OCI-LY1 (cell line): ENCODE results near the gene AGAP2.

Experiments
- EZH2 ChIP-seq: fragments of 200-600 bp; sonication (generic), shearing (Covaris generic); IDR thresholded peaks from 2 replicates; pipeline ENCODE4 v1.8.0; 2017; ENCODE audit warnings: borderline replicate concordance, mixed run types, mild to moderate bottlenecking, antibody characterized with exemption, low read length, moderate library complexity, mixed read lengths
- TF ChIP-seq, protein P1 (sequence below): fragments of 200-600 bp; sonication (generic), shearing (Covaris generic); IDR thresholded peaks from 2 replicates; pipeline ENCODE4 v1.5.1; 2017; ENCODE audit warnings: mild to moderate bottlenecking, antibody characterized with exemption, low read length, moderate library complexity, mixed read lengths

DNA sequence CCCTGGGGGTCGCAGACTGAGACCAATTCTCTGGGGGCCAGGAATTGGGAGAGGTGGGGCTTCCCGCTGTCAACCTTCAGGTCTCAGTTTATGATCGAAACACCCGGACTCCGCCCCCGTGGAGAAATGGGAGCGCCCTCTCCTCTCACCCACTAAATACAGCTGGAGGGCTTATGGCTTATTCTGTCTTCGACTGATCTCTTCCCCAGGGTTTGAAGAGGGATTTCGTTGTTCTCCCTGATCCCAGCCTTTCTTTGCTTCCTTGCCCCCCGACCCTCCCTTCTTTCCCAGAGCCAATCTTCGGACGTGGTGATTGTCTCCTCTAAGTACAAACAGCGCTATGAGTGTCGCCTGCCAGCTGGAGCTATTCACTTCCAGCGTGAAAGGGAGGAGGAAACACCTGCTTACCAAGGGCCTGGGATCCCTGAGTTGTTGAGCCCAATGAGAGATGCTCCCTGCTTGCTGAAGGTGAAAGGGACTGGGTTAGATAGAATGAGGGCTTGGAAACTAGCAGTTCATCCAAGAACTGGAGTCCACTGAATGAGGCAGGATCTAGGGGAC lies 44.0 kb downstream of the AGAP2 start:
- TF ChIP-seq, protein P1, sequence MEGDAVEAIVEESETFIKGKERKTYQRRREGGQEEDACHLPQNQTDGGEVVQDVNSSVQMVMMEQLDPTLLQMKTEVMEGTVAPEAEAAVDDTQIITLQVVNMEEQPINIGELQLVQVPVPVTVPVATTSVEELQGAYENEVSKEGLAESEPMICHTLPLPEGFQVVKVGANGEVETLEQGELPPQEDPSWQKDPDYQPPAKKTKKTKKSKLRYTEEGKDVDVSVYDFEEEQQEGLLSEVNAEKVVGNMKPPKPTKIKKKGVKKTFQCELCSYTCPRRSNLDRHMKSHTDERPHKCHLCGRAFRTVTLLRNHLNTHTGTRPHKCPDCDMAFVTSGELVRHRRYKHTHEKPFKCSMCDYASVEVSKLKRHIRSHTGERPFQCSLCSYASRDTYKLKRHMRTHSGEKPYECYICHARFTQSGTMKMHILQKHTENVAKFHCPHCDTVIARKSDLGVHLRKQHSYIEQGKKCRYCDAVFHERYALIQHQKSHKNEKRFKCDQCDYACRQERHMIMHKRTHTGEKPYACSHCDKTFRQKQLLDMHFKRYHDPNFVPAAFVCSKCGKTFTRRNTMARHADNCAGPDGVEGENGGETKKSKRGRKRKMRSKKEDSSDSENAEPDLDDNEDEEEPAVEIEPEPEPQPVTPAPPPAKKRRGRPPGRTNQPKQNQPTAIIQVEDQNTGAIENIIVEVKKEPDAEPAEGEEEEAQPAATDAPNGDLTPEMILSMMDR, result no peak
- no peak for TF ChIP-seq EZH2
